WTC11 (cell line): Measurements from ENCODE around the gene MEST. TPM values are rescaled to one million over a fixed set of nuclear protein-coding genes. Genes with fewer than 3 reads are reported as not detected.
"Not testable (repeated sequence)": the region's sequence is repeated elsewhere in the genome, so short reads cannot be mapped to it uniquely, and the experiment has no call there.

Source experiments
- ATAC-seq: fragments of 200-7000 bp; cut with Tn5 transposase; 2 replicates; pipeline ENCODE4 v1.10.0; 2021; ENCODE audit warnings: mild to moderate bottlenecking, moderate library complexity
- CTCF ChIA-PET: fragments of 300-600 bp; sonication (Branson Sonifier 250); formaldehyde crosslinking; loops from one replicate; lab custom pipeline; 2021; ENCODE audit warnings: antibody characterized with exemption; lab: Charles Lee
- POLR2A ChIA-PET: fragments of 350-600 bp; sonication (Branson Sonifier 250); formaldehyde crosslinking; loops from one replicate; lab custom pipeline; 2021; ENCODE audit warnings: antibody characterized with exemption; lab: Charles Lee
- DNase-seq: peaks from one replicate; pipeline ENCODE4 v3.0.0; 2021; ENCODE audit warnings: low spot score
- H3K27ac Mint-ChIP-seq: 2 replicates; pipeline ENCODE4 v1.8.0; 2021; ENCODE audit warnings: mixed read lengths
- H3K27me3 Mint-ChIP-seq: 2 replicates; pipeline ENCODE4 v1.8.0; 2021; ENCODE audit warnings: low read depth, mild to moderate bottlenecking, moderate library complexity, mixed read lengths
- H3K36me3 Mint-ChIP-seq: 2 replicates; pipeline ENCODE4 v1.8.0; 2021; ENCODE audit warnings: mixed read lengths
- H3K4me1 Mint-ChIP-seq: 2 replicates; pipeline ENCODE4 v1.8.0; 2022; ENCODE audit warnings: mixed read lengths
- H3K4me3 Mint-ChIP-seq: 2 replicates; pipeline ENCODE4 v1.8.0; 2021; ENCODE audit warnings: mild to moderate bottlenecking, moderate library complexity, mixed read lengths
- H3K9me3 Mint-ChIP-seq: 2 replicates; pipeline ENCODE4 v1.8.0; 2021; ENCODE audit warnings: mixed read lengths
- ATF1 ChIP-seq: sonication (generic); formaldehyde crosslinking; IDR thresholded peaks from 2 replicates; pipeline ENCODE4 v1.8.1; 2023; ENCODE audit warnings: mild to moderate bottlenecking, moderate library complexity, missing genetic modification reagents
- CREM ChIP-seq: sonication (generic); formaldehyde crosslinking; IDR thresholded peaks from 2 replicates; pipeline ENCODE4 v1.8.1; 2022; ENCODE audit warnings: mild to moderate bottlenecking, missing genetic modification reagents, moderate library complexity
- ELF4 ChIP-seq: sonication (generic); formaldehyde crosslinking; IDR thresholded peaks from 2 replicates; pipeline ENCODE4 v1.8.1; 2022; ENCODE audit warnings: low read depth, mild to moderate bottlenecking, moderate library complexity, missing genetic modification reagents
- EMX1 ChIP-seq: fragments of 250-450 bp; sonication (Bioruptor Pico); IDR thresholded peaks from 2 replicates; pipeline ENCODE4 v1.8.0; 2021; ENCODE audit warnings: mild to moderate bottlenecking
- ESRRA ChIP-seq: sonication (generic); formaldehyde crosslinking; IDR thresholded peaks from 2 replicates; pipeline ENCODE4 v1.8.1; 2022; ENCODE audit warnings: mild to moderate bottlenecking, missing genetic modification reagents, borderline replicate concordance
- FOXK1 ChIP-seq: sonication (generic); formaldehyde crosslinking; IDR thresholded peaks from 2 replicates; pipeline ENCODE4 v1.8.0; 2022; ENCODE audit warnings: mild to moderate bottlenecking, moderate library complexity, missing genetic modification reagents
- GTF2I ChIP-seq: fragments of 250-450 bp; sonication (Bioruptor Pico); conservative IDR thresholded peaks from 2 replicates; pipeline ENCODE4 v1.4.0; 2021; ENCODE audit warnings: mild to moderate bottlenecking
- NR1H2 ChIP-seq: sonication (generic); formaldehyde crosslinking; IDR thresholded peaks from 2 replicates; pipeline ENCODE4 v1.9.0; 2021; ENCODE audit warnings: mild to moderate bottlenecking, moderate library complexity, missing genetic modification reagents
- OVOL2 ChIP-seq: fragments of 250-450 bp; sonication (Bioruptor Pico); IDR thresholded peaks from 2 replicates; pipeline ENCODE4 v1.9.0; 2021; ENCODE audit warnings: mild to moderate bottlenecking, borderline replicate concordance
- RORB ChIP-seq: fragments of 250-450 bp; sonication (Bioruptor Pico); IDR thresholded peaks from 2 replicates; pipeline ENCODE4 v1.9.0; 2021; ENCODE audit warnings: mild to moderate bottlenecking
- SOX15 ChIP-seq: fragments of 250-450 bp; sonication (Bioruptor Pico); IDR thresholded peaks from 2 replicates; pipeline ENCODE4 v1.9.0; 2021; ENCODE audit warnings: mild to moderate bottlenecking
- SP1 ChIP-seq: sonication (generic); formaldehyde crosslinking; conservative IDR thresholded peaks from 2 replicates; pipeline ENCODE4 v1.8.1; 2022; ENCODE audit warnings: missing genetic modification reagents
- TCF7 ChIP-seq: sonication (generic); formaldehyde crosslinking; IDR thresholded peaks from 2 replicates; pipeline ENCODE4 v1.8.0; 2022; ENCODE audit warnings: mild to moderate bottlenecking, low read depth, missing genetic modification reagents, moderate library complexity
- TEAD4 ChIP-seq: sonication (generic); formaldehyde crosslinking; IDR thresholded peaks from 2 replicates; pipeline ENCODE4 v1.8.0; 2022; ENCODE audit warnings: mild to moderate bottlenecking, missing genetic modification reagents
- ZBTB21 ChIP-seq: sonication (generic); formaldehyde crosslinking; IDR thresholded peaks from 2 replicates; pipeline ENCODE4 v1.8.1; 2023; ENCODE audit warnings: mild to moderate bottlenecking, missing genetic modification reagents, borderline replicate concordance
- ZNF396 ChIP-seq: fragments of 250-450 bp; sonication (Bioruptor Pico); IDR thresholded peaks from 2 replicates; pipeline ENCODE4 v1.8.0; 2021; ENCODE audit warnings: mild to moderate bottlenecking, moderate library complexity, borderline replicate concordance
- total RNA-seq: library from RNA; stranded (reverse); gene quantifications from 3 replicates; pipeline ENCODE4 v1.2.3, GENCODE V29; 2021
- TF ChIP-seq, protein P1 (sequence below): sonication (generic); formaldehyde crosslinking; IDR thresholded peaks from 2 replicates; pipeline ENCODE4 v1.8.1; 2023; ENCODE audit warnings: mild to moderate bottlenecking, moderate library complexity, missing genetic modification reagents
- TF ChIP-seq, protein P2 (sequence below): sonication (generic); formaldehyde crosslinking; IDR thresholded peaks from 2 replicates; pipeline ENCODE4 v1.8.0; 2022; ENCODE audit warnings: mild to moderate bottlenecking, missing genetic modification reagents
- TF ChIP-seq, protein P3 (sequence below): fragments of 250-450 bp; sonication (Bioruptor Pico); IDR thresholded peaks from 2 replicates; pipeline ENCODE4 v1.9.0; 2021; ENCODE audit warnings: moderate library complexity, mild to moderate bottlenecking, inconsistent platforms, borderline replicate concordance
- TF ChIP-seq, protein P4 (sequence below): sonication (generic); formaldehyde crosslinking; IDR thresholded peaks from 2 replicates; pipeline ENCODE4 v1.8.0; 2023; ENCODE audit warnings: mild to moderate bottlenecking, missing genetic modification reagents
- TF ChIP-seq, protein P5 (sequence below): fragments of 250-450 bp; sonication (Bioruptor Pico); IDR thresholded peaks from 2 replicates; pipeline ENCODE4 v1.8.0; 2021; ENCODE audit warnings: mild to moderate bottlenecking

MEST gene
- total RNA-seq, 1 experiment from 2014 or later, result 188 TPM

DNA sequence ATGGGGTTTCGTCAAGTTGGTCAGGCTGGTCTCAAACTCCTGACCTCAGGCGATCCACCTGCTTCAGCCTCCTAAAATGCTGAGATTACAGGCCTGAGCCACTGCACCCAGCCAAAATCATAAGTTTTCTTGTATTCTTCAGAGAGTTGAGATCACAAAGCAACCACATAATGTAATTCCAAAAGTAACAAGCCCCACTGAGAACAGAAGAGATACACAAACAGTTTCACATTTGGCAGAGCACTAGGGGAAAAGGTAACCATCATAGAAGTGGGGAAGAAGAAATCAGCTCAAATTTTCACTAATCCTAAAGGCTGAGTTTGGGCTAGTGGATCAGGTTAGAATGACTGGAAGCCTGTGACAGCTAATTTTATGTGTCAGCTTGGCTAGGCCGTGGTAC, 45.6 kb upstream of the MEST start:
- peaks cover 10% of the 10 kb centered on the region for H3K4me1 Mint-ChIP-seq
- no peak for ATAC-seq
- H3K36me3 Mint-ChIP-seq, result peaks cover 6% of the 10 kb centered on the region
- no peak overlapping the region for H3K4me3 Mint-ChIP-seq
- ChIA-PET CTCF (no interaction called here), POLR2A (no interaction called here)
- peaks cover 5% of the 10 kb centered on the region; the same call in 1 of the 2 replicates for H3K27me3 Mint-ChIP-seq
- no peak overlapping the region for H3K27ac Mint-ChIP-seq
- DNase-seq, result no peak
- TF ChIP-seq, protein P1, sequence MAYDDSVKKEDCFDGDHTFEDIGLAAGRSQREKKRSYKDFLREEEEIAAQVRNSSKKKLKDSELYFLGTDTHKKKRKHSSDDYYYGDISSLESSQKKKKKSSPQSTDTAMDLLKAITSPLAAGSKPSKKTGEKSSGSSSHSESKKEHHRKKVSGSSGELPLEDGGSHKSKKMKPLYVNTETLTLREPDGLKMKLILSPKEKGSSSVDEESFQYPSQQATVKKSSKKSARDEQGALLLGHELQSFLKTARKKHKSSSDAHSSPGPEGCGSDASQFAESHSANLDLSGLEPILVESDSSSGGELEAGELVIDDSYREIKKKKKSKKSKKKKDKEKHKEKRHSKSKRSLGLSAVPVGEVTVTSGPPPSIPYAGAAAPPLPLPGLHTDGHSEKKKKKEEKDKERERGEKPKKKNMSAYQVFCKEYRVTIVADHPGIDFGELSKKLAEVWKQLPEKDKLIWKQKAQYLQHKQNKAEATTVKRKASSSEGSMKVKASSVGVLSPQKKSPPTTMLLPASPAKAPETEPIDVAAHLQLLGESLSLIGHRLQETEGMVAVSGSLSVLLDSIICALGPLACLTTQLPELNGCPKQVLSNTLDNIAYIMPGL (CRISPR knock-in tag), result no peak
- TF ChIP-seq GTF2I (CRISPR knock-in tag), result no peak
- no peak for TF ChIP-seq SP1 (CRISPR knock-in tag)
- TF ChIP-seq, protein P2, sequence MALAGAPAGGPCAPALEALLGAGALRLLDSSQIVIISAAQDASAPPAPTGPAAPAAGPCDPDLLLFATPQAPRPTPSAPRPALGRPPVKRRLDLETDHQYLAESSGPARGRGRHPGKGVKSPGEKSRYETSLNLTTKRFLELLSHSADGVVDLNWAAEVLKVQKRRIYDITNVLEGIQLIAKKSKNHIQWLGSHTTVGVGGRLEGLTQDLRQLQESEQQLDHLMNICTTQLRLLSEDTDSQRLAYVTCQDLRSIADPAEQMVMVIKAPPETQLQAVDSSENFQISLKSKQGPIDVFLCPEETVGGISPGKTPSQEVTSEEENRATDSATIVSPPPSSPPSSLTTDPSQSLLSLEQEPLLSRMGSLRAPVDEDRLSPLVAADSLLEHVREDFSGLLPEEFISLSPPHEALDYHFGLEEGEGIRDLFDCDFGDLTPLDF (CRISPR knock-in tag), result no peak
- no peak for TF ChIP-seq ELF4 (CRISPR knock-in tag)
- H3K9me3 Mint-ChIP-seq, result peaks cover 16% of the 10 kb centered on the region

GRCh38 chr7:130451344-130451743, 40.5 kb upstream of the MEST start:
- H3K36me3 Mint-ChIP-seq, DNase-seq, CTCF ChIA-PET, ATAC-seq, H3K27me3 Mint-ChIP-seq, H3K27ac Mint-ChIP-seq, POLR2A ChIA-PET, H3K4me3 Mint-ChIP-seq, H3K4me1 Mint-ChIP-seq: not testable (repeated sequence)
- peaks cover 16% of the 10 kb centered on the region for H3K9me3 Mint-ChIP-seq

- Mint-ChIP-seq H3K27me3 (no peaks in the 10 kb centered on the region), H3K4me3 (no peak overlapping the region), H3K4me1 (no peaks in the 10 kb centered on the region), H3K9me3 (peaks cover 7% of the 10 kb centered on the region), H3K36me3 (peaks cover 6% of the 10 kb centered on the region)
- ATAC-seq, result no peak
- CTCF ChIA-PET, result no interaction called here
- POLR2A ChIA-PET, result interaction anchor here (1.4 kb wide), 1 partner anchor 11 kb away, joined by 3 read pairs; no protein-coding TSS in a partner anchor
- TF ChIP-seq ATF1 (CRISPR knock-in tag) (no peak), SOX15 (CRISPR knock-in tag) (no peak), RORB (CRISPR knock-in tag) (no peak), ZBTB21 (CRISPR knock-in tag) (no peak), TCF7 (CRISPR knock-in tag) (no peak)
- TF ChIP-seq, all 79 proteins: peak for 0
- H3K27ac Mint-ChIP-seq, result no peak overlapping the region
- DNase-seq, result no peak
These were observed 38.9 kb upstream of the MEST start for GRCh38 chr7:130452951-130453350.

GRCh38 chr7:130454959-130455358, 36.9 kb upstream of the MEST start:
- H3K27ac Mint-ChIP-seq, result no peak overlapping the region
- peaks cover 3% of the 10 kb centered on the region; the same call in 1 of the 2 replicates for H3K27me3 Mint-ChIP-seq
- ChIA-PET POLR2A (no interaction called here), CTCF (no interaction called here)
- H3K36me3 Mint-ChIP-seq, result peaks cover 11% of the 10 kb centered on the region
- H3K4me1 Mint-ChIP-seq, result no peaks in the 10 kb centered on the region
- ATAC-seq (no peak), DNase-seq (no peak)
- H3K4me3 Mint-ChIP-seq, result no peak overlapping the region
- H3K9me3 Mint-ChIP-seq, result peaks cover 18% of the 10 kb centered on the region
- no peak for TF ChIP-seq CREM (CRISPR knock-in tag)
- TF ChIP-seq OVOL2 (CRISPR knock-in tag), result no peak
- TF ChIP-seq ZNF396 (CRISPR knock-in tag), result no peak
- no peak for TF ChIP-seq TEAD4 (CRISPR knock-in tag)
- TF ChIP-seq FOXK1 (CRISPR knock-in tag), result no peak
- TF ChIP-seq, protein P3, sequence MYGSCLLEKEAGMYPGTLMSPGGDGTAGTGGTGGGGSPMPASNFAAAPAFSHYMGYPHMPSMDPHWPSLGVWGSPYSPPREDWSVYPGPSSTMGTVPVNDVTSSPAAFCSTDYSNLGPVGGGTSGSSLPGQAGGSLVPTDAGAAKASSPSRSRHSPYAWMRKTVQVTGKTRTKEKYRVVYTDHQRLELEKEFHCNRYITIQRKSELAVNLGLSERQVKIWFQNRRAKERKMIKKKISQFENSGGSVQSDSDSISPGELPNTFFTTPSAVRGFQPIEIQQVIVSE (CRISPR knock-in tag), result no peak
- TF ChIP-seq ESRRA (CRISPR knock-in tag), result no peak
- TF ChIP-seq, protein P1 (CRISPR knock-in tag), result no peak
- TF ChIP-seq, protein P4, sequence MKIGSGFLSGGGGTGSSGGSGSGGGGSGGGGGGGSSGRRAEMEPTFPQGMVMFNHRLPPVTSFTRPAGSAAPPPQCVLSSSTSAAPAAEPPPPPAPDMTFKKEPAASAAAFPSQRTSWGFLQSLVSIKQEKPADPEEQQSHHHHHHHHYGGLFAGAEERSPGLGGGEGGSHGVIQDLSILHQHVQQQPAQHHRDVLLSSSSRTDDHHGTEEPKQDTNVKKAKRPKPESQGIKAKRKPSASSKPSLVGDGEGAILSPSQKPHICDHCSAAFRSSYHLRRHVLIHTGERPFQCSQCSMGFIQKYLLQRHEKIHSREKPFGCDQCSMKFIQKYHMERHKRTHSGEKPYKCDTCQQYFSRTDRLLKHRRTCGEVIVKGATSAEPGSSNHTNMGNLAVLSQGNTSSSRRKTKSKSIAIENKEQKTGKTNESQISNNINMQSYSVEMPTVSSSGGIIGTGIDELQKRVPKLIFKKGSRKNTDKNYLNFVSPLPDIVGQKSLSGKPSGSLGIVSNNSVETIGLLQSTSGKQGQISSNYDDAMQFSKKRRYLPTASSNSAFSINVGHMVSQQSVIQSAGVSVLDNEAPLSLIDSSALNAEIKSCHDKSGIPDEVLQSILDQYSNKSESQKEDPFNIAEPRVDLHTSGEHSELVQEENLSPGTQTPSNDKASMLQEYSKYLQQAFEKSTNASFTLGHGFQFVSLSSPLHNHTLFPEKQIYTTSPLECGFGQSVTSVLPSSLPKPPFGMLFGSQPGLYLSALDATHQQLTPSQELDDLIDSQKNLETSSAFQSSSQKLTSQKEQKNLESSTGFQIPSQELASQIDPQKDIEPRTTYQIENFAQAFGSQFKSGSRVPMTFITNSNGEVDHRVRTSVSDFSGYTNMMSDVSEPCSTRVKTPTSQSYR (CRISPR knock-in tag), result no peak
- TF ChIP-seq NR1H2 (CRISPR knock-in tag), result no peak
- TF ChIP-seq, protein P5, sequence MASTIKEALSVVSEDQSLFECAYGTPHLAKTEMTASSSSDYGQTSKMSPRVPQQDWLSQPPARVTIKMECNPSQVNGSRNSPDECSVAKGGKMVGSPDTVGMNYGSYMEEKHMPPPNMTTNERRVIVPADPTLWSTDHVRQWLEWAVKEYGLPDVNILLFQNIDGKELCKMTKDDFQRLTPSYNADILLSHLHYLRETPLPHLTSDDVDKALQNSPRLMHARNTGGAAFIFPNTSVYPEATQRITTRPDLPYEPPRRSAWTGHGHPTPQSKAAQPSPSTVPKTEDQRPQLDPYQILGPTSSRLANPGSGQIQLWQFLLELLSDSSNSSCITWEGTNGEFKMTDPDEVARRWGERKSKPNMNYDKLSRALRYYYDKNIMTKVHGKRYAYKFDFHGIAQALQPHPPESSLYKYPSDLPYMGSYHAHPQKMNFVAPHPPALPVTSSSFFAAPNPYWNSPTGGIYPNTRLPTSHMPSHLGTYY (CRISPR knock-in tag), result no peak
- no peak for TF ChIP-seq EMX1 (CRISPR knock-in tag)
